Panc1 (cell line): Measurements from ENCODE around the gene PCSK5.

Experiments used
- POLR2AphosphoS5 ChIP-seq: IDR thresholded peaks from 2 replicates; pipeline ENCODE4 v1.6.1; 2012; ENCODE audit warnings: mild to moderate bottlenecking, low read depth, low read length, moderate library complexity
- SIN3A ChIP-seq: IDR thresholded peaks from 2 replicates; pipeline ENCODE4 v1.6.1; 2012; ENCODE audit warnings: low read depth, mild to moderate bottlenecking, low read length, moderate library complexity, borderline replicate concordance; ENCODE audit not compliant: insufficient read depth
- TCF7L2 ChIP-seq: IDR thresholded peaks from 2 replicates; pipeline ENCODE4 v1.6.1; 2011; ENCODE audit warnings: mild to moderate bottlenecking, low read depth, low read length, inconsistent platforms
- TF ChIP-seq, protein P1 (sequence below): fragments of 450-650 bp; IDR thresholded peaks from 2 replicates; pipeline ENCODE4 v1.5.1; 2017; ENCODE audit warnings: mild to moderate bottlenecking
- TF ChIP-seq, protein P2 (sequence below), 2 experiments: IDR thresholded peaks; 2 replicates each; pipeline ENCODE4 v1.6.1; 2011 to 2012; ENCODE audit warnings: low read depth in 2 of 2, control low read depth in 1 of 2, low read length in 1 of 2, mild to moderate bottlenecking in 1 of 2, moderate library complexity in 1 of 2; ENCODE audit not compliant: insufficient read depth in 1 of 2

- TF ChIP-seq, protein P1, sequence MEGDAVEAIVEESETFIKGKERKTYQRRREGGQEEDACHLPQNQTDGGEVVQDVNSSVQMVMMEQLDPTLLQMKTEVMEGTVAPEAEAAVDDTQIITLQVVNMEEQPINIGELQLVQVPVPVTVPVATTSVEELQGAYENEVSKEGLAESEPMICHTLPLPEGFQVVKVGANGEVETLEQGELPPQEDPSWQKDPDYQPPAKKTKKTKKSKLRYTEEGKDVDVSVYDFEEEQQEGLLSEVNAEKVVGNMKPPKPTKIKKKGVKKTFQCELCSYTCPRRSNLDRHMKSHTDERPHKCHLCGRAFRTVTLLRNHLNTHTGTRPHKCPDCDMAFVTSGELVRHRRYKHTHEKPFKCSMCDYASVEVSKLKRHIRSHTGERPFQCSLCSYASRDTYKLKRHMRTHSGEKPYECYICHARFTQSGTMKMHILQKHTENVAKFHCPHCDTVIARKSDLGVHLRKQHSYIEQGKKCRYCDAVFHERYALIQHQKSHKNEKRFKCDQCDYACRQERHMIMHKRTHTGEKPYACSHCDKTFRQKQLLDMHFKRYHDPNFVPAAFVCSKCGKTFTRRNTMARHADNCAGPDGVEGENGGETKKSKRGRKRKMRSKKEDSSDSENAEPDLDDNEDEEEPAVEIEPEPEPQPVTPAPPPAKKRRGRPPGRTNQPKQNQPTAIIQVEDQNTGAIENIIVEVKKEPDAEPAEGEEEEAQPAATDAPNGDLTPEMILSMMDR = no peak
- TF ChIP-seq POLR2AphosphoS5 (no peak), SIN3A (no peak), TCF7L2 (no peak)
- TF ChIP-seq, protein P2, sequence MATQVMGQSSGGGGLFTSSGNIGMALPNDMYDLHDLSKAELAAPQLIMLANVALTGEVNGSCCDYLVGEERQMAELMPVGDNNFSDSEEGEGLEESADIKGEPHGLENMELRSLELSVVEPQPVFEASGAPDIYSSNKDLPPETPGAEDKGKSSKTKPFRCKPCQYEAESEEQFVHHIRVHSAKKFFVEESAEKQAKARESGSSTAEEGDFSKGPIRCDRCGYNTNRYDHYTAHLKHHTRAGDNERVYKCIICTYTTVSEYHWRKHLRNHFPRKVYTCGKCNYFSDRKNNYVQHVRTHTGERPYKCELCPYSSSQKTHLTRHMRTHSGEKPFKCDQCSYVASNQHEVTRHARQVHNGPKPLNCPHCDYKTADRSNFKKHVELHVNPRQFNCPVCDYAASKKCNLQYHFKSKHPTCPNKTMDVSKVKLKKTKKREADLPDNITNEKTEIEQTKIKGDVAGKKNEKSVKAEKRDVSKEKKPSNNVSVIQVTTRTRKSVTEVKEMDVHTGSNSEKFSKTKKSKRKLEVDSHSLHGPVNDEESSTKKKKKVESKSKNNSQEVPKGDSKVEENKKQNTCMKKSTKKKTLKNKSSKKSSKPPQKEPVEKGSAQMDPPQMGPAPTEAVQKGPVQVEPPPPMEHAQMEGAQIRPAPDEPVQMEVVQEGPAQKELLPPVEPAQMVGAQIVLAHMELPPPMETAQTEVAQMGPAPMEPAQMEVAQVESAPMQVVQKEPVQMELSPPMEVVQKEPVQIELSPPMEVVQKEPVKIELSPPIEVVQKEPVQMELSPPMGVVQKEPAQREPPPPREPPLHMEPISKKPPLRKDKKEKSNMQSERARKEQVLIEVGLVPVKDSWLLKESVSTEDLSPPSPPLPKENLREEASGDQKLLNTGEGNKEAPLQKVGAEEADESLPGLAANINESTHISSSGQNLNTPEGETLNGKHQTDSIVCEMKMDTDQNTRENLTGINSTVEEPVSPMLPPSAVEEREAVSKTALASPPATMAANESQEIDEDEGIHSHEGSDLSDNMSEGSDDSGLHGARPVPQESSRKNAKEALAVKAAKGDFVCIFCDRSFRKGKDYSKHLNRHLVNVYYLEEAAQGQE (IDR thresholded peaks at IDR 0.05; ENCODE audit: insufficient read depth in 1 of 2, low read depth in 2 of 2, low read length in 1 of 2) = no peak
These were observed 500.2 kb downstream of the PCSK5 start for GRCh38 chr9:76390656-76391055.
